HCT116 (cell line): Measurements from ENCODE around the gene TCEA2. TPM values are rescaled to one million over a fixed set of nuclear protein-coding genes. Genes with fewer than 3 reads are reported as not detected.
A peak's percentile ranks its signal among the peaks of the same experiment; 100 is the strongest.

Experiments used
- ATAC-seq: fragments of 200-7000 bp; cut with Tn5 transposase; 2 replicates; pipeline ENCODE4 v1.9.1; 2020; ENCODE audit warnings: mild to moderate bottlenecking, moderate library complexity
- BruUV-seq: library from RNA; stranded (reverse); fragments of 400-500 nt; replicated peaks from 2 replicates; lab custom pipeline; 2021; lab: Mats Ljungman, UMichigan
- CTCF ChIA-PET: fragments of 300-600 bp; sonication (Branson Sonifier 250); formaldehyde crosslinking; loops from one replicate; lab custom pipeline; 2021; ENCODE audit warnings: antibody characterized with exemption; lab: Charles Lee
- POLR2A ChIA-PET: fragments of 300-600, 350-600 bp; sonication (Branson Sonifier 250); formaldehyde crosslinking; loops from one replicate; lab custom pipeline; 2021; ENCODE audit warnings: antibody characterized with exemption; lab: Charles Lee
- RAD21 ChIA-PET, 2 experiments: fragments of 300-600 bp; sonication (Branson Sonifier 250); formaldehyde crosslinking; loops; one replicate each; lab custom pipeline; 2023; ENCODE audit warnings: low total read pairs in 2 of 2; ENCODE audit not compliant: uncharacterized antibody in 2 of 2, unreplicated experiment in 2 of 2, low non-redundant PET in 1 of 2; lab: Charles Lee
- DNase-seq: peaks from one replicate; pipeline ENCODE4 v3.0.0-alpha.2; 2010; ENCODE audit warnings: low read depth, low spot score
- H2AFZ ChIP-seq: fragments of 200-600 bp; shearing (Covaris generic), sonication (generic); 2 replicates; pipeline ENCODE4 v1.6.1; 2017; ENCODE audit warnings: low read depth, mixed run types, mixed read lengths, antibody characterized with exemption, low read length; ENCODE audit not compliant: poor library complexity, severe bottlenecking
- H3K27ac ChIP-seq: 2 replicates; pipeline ENCODE4 v1.5.1; 2012; ENCODE audit warnings: low read depth, low read length
- H3K27me3 ChIP-seq: fragments of 200-600 bp; sonication (generic); 2 replicates; pipeline ENCODE4 v1.6.1; 2016; ENCODE audit warnings: mixed run types, low read length, mixed read lengths; ENCODE audit not compliant: insufficient read depth
- H3K36me3 ChIP-seq, 2 experiments: fragments of 200-500 bp in 1 of 2; fragments of 200-600 bp in 1 of 2; sonication (Bioruptor generic) in 1 of 2; sonication (generic) in 1 of 2; 2 replicates each; pipeline versions ENCODE4 v1.5.1 to v1.6.1; 2014 to 2016; ENCODE audit warnings: low read length in 2 of 2, inconsistent platforms in 1 of 2, mixed read lengths in 1 of 2, mixed run types in 1 of 2; ENCODE audit not compliant: insufficient read depth in 2 of 2, control insufficient read depth in 1 of 2
- H3K4me1 ChIP-seq, 2 experiments: fragments of 200-600 bp in 1 of 2; sonication (generic) in 1 of 2; 2 replicates each; pipeline versions ENCODE4 v1.5.1 to v1.6.1; 2012 to 2017; ENCODE audit warnings: low read length in 2 of 2, inconsistent platforms in 1 of 2, mild to moderate bottlenecking in 1 of 2, mixed read lengths in 1 of 2, mixed run types in 1 of 2, moderate library complexity in 1 of 2; ENCODE audit not compliant: insufficient read depth in 2 of 2, control insufficient read depth in 1 of 2
- H3K4me2 ChIP-seq: fragments of 200-600 bp; sonication (generic); 2 replicates; pipeline ENCODE4 v1.6.1; 2017; ENCODE audit warnings: mixed run types, low read length, mixed read lengths
- H3K4me3 ChIP-seq, 2 experiments: fragments of 200-600 bp in 1 of 2; sonication (generic) in 1 of 2; replicated peaks in 1 of 2; 2 replicates each; pipeline ENCODE4 v1.5.1; 2011 to 2016; ENCODE audit warnings: low read length in 2 of 2, control low read depth in 1 of 2, low read depth in 1 of 2, mild to moderate bottlenecking in 1 of 2, mixed read lengths in 1 of 2, mixed run types in 1 of 2
- H3K79me2 ChIP-seq: fragments of 200-600 bp; sonication (generic); 2 replicates; pipeline ENCODE4 v1.6.1; 2017; ENCODE audit warnings: mild to moderate bottlenecking, mixed run types, low read length, moderate library complexity, mixed read lengths; ENCODE audit not compliant: insufficient read depth
- H3K9ac ChIP-seq: fragments of 200-600 bp; sonication (generic); 2 replicates; pipeline ENCODE4 v1.6.1; 2016; ENCODE audit warnings: low read length, mixed read lengths
- H3K9me2 ChIP-seq: fragments of 200-600 bp; sonication (generic), shearing (Covaris generic); 2 replicates; pipeline ENCODE4 v1.6.1; 2017; ENCODE audit warnings: mixed run types, mild to moderate bottlenecking, moderate library complexity; ENCODE audit not compliant: insufficient read depth
- H3K9me3 ChIP-seq, 2 experiments: fragments of 200-500 bp in 1 of 2; fragments of 200-600 bp in 1 of 2; sonication (Bioruptor generic) in 1 of 2; sonication (generic) in 1 of 2; 2 replicates each; pipeline ENCODE4 v1.6.1; 2014 to 2017; ENCODE audit warnings: low read length in 2 of 2, mixed read lengths in 2 of 2, inconsistent platforms in 1 of 2, low read depth in 1 of 2, mild to moderate bottlenecking in 1 of 2, mixed run types in 1 of 2, moderate library complexity in 1 of 2; ENCODE audit not compliant: control insufficient read depth in 1 of 2, insufficient read depth in 1 of 2
- H4K20me1 ChIP-seq: fragments of 200-600 bp; sonication (generic), shearing (Covaris generic); 2 replicates; pipeline ENCODE4 v1.6.1; 2017; ENCODE audit warnings: mixed run types, mild to moderate bottlenecking, moderate library complexity; ENCODE audit not compliant: insufficient read depth
- CTCF ChIP-seq, 3 experiments: fragments of 200-600 bp in 1 of 3; sonication (generic) in 1 of 3; IDR thresholded peaks in 2 of 3; conservative IDR thresholded peaks in 1 of 3; 2 replicates each; pipeline ENCODE4 v1.5.1; 2012 to 2017; ENCODE audit warnings: low read depth in 2 of 3, low read length in 2 of 3, antibody characterized with exemption in 1 of 3, borderline replicate concordance in 1 of 3, control low read depth in 1 of 3, mild to moderate bottlenecking in 1 of 3, mixed read lengths in 1 of 3, mixed run types in 1 of 3, moderate library complexity in 1 of 3; ENCODE audit not compliant: insufficient read depth in 1 of 3
- EGR1 ChIP-seq: IDR thresholded peaks from 2 replicates; pipeline ENCODE4 v1.6.1; 2012; ENCODE audit warnings: low read depth
- ELF1 ChIP-seq: IDR thresholded peaks from 2 replicates; pipeline ENCODE4 v1.6.1; 2012; ENCODE audit warnings: low read depth, borderline replicate concordance
- EZH2 ChIP-seq: fragments of 200-600 bp; sonication (generic); IDR thresholded peaks from 2 replicates; pipeline ENCODE4 v1.6.1; 2017; ENCODE audit warnings: antibody characterized with exemption, mixed run types
- EZH2phosphoT487 ChIP-seq: fragments of 200-600 bp; IDR thresholded peaks from 2 replicates; pipeline ENCODE4 v1.6.1; 2018; ENCODE audit warnings: antibody characterized with exemption, borderline replicate concordance
- RAD21 ChIP-seq: IDR thresholded peaks from 2 replicates; pipeline ENCODE4 v1.6.1; 2012; ENCODE audit warnings: low read depth, mild to moderate bottlenecking
- YY1 ChIP-seq: IDR thresholded peaks from 2 replicates; pipeline ENCODE4 v1.6.1; 2011; ENCODE audit warnings: low read length, low read depth, moderate library complexity, mild to moderate bottlenecking; ENCODE audit not compliant: insufficient replicate concordance; ENCODE audit errors: extremely low read depth
- ZFX ChIP-seq: fragments of 450-650 bp; IDR thresholded peaks from 2 replicates; pipeline ENCODE4 v1.6.1; 2017
- ZNF274 ChIP-seq: fragments of 200-500 bp; sonication (Bioruptor generic); IDR thresholded peaks from 2 replicates; pipeline ENCODE4 v1.6.1; 2014; ENCODE audit warnings: mild to moderate bottlenecking, low read depth, low read length, inconsistent platforms
- intact Hi-C: fragments of 100-400 bp; cut with micrococcal nuclease; formaldehyde crosslinking; loops from 2 replicates; pipeline ENCODE4 v1.10.0; 2022
- total RNA-seq: library from RNA; stranded (reverse); gene quantifications from one replicate; pipeline ENCODE4 v1.2.1, GENCODE V29; 2021; ENCODE audit not compliant: unreplicated experiment

Gene TCEA2
- total RNA-seq, 1 experiment from 2014 or later, result 29.7 TPM

- DNase-seq (no peak), ATAC-seq (no peak)
- no peaks in the 10 kb centered on the region for H4K20me1 ChIP-seq
- no TSS peak for BruUV-seq
- no peaks in the 10 kb centered on the region for H3K79me2 ChIP-seq
- intact Hi-C loops, result no loop called here
- H3K4me1 ChIP-seq, result peaks cover 3 to 21% of the 10 kb centered on the region in 2 experiments
- H2AFZ ChIP-seq, result no peak overlapping the region
- H3K9ac ChIP-seq, result no peak overlapping the region
- no peaks in the 10 kb centered on the region for H3K9me2 ChIP-seq
- POLR2A ChIA-PET, result no interaction called here
- no peak overlapping the region for H3K27ac ChIP-seq
- no peaks in the 10 kb centered on the region for H3K27me3 ChIP-seq
- H3K4me3 ChIP-seq, result no peak overlapping the region
- H3K36me3 ChIP-seq, result no peaks in the 10 kb centered on the region; a peak in 1 of 4 replicates
- no peaks in the 10 kb centered on the region for H3K9me3 ChIP-seq
- RAD21 ChIA-PET, result no interaction called here
- CTCF ChIA-PET, result interaction anchor here (5.1 kb wide), 1 partner anchor 17 kb away, joined by 35 read pairs; no protein-coding TSS in a partner anchor
- TF ChIP-seq ELF1 (no peak), EGR1 (no peak), EZH2phosphoT487 (no peak), RAD21 (no peak)
- H3K4me2 ChIP-seq, result no peak overlapping the region
Observed at GRCh38 chr20:64037199-64037497, 25.9 kb upstream of the TCEA2 start.

GRCh38 chr20:64037498-64038213 lies 25.3 kb upstream of the TCEA2 start:
- TF ChIP-seq ZNF274, result no peak
- no peak for TF ChIP-seq ZFX
- no peak for TF ChIP-seq CTCF (IDR thresholded peaks at IDR 0.05 in 2 of 3, conservative IDR thresholded peaks at IDR 0.05 in 1 of 3; ENCODE audit: borderline replicate concordance in 1 of 3, insufficient read depth in 1 of 3, low read depth in 2 of 3, low read length in 2 of 3)
- no peak for TF ChIP-seq EZH2
- TF ChIP-seq YY1, result no peak
- peak overlapping the region; percentile 96 for H3K4me2 ChIP-seq
- H3K27me3 ChIP-seq, result no peaks in the 10 kb centered on the region
- no peaks in the 10 kb centered on the region for H3K9me2 ChIP-seq
- intact Hi-C loops, result no loop called here
- H3K4me1 ChIP-seq, result peaks cover 3 to 21% of the 10 kb centered on the region in 2 experiments
- no peaks in the 10 kb centered on the region for H3K79me2 ChIP-seq
- CTCF ChIA-PET, result interaction anchor here (0.7 to 5.1 kb wide), 5 partner anchors 17 to 65 kb away, joined by 6 to 35 read pairs (median 9); partner anchors contain the start of genes PRPF6 and TCEA2
- POLR2A ChIA-PET, result interaction anchor here (1.0 kb wide), 1 partner anchor 57 kb away, joined by 3 read pairs; the partner anchor contains the start of gene PRPF6
- no peaks in the 10 kb centered on the region for H3K9me3 ChIP-seq
- H3K9ac ChIP-seq, result no peak overlapping the region
- DNase-seq (no peak), ATAC-seq (no peak)
- H3K36me3 ChIP-seq, result no peaks in the 10 kb centered on the region; a peak in 1 of 4 replicates
- H4K20me1 ChIP-seq, result no peaks in the 10 kb centered on the region
- H3K27ac ChIP-seq, result no peak overlapping the region
- BruUV-seq, result no TSS peak
- no peak overlapping the region for H2AFZ ChIP-seq
- H3K4me3 ChIP-seq, result no peak overlapping the region
- RAD21 ChIA-PET, result interaction anchor here in 1 of 2 experiments (0.9 to 1.0 kb wide), 2 partner anchors 25 to 500 kb away, joined by 3 to 5 read pairs; partner anchors contain the start of gene TCEA2
